ES-I3 (cell line): ENCODE measurements around the gene ARHGEF7.
"Not testable (repeated sequence)": the region's sequence is repeated elsewhere in the genome, so short reads cannot be mapped to it uniquely, and the experiment has no call there.

Experiments used
- H3K36me3 ChIP-seq: 2 replicates; pipeline ENCODE4 v1.6.1; 2013; ENCODE audit warnings: mild to moderate bottlenecking, low read length, control low read depth, moderate library complexity; ENCODE audit not compliant: insufficient read depth
- H3K4me1 ChIP-seq: 2 replicates; pipeline ENCODE4 v1.6.1; 2013; ENCODE audit warnings: mild to moderate bottlenecking, control low read depth, low read length; ENCODE audit not compliant: insufficient read depth
- H3K9ac ChIP-seq: 2 replicates; pipeline ENCODE4 v1.6.1; 2013; ENCODE audit warnings: low read depth, mild to moderate bottlenecking, low read length, moderate library complexity
- H3K9me3 ChIP-seq: 2 replicates; pipeline ENCODE4 v1.6.1; 2013; ENCODE audit warnings: mild to moderate bottlenecking, low read length, moderate library complexity; ENCODE audit not compliant: control insufficient read depth, insufficient read depth

ARHGEF7 gene

DNA sequence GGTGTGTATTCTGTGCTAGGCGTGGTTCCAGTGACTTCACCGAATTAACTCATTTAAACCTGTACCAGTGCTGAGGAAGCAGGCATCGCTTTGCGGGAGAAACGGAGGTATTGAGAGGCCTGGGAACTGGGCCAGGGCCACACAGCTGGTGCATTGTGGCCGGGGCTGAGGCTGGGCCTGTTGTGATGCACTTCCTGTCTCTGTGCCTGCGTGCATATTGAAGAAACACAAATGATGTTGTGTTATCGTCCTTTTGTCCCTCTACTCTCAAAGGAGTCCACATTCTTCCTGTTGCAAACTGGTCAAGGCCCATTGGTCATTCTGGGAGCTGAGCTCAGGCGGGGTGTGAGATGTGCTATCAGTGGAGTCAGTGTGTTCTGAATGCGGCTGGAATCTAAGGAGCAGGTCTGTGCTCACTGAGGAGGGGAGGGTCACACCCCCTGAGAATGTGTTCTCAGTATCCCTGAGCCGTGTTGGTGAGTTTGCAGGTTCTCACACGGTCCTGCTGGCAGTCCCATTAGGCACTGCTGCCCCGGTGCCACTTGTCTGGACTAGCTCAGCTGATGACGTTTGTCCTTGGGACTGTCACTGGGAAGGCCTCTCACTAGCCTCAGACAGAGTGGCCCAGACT is 62.1 kb downstream of the ARHGEF7 start:
- Histone ChIP-seq H3K4me1 (peaks cover 4% of the 10 kb centered on the region; the same call in 1 of the 2 replicates), H3K36me3 (no peaks in the 10 kb centered on the region), H3K9ac (no peak overlapping the region), H3K9me3 (no peaks in the 10 kb centered on the region)

DNA sequence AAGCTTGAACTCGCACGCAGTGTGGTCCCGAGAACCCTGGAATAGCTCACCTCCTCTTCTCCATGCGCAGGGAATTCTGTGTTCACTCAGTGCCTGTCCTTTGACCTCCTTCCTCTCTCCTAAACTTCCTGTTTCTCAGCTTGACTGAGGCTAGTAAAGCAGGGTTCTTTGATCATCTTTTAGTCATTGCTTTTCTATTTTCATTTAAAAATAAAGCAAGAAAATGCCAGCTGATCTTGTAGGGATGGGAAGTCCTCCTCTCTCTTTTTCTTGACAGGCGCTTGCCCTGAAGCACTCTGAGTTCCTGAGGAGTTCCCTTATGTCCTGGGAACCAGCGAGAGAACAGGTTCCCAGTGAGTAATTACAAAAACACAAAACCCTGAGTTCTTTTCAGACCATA is 62.8 kb downstream of the ARHGEF7 start:
- H3K36me3 ChIP-seq, result no peaks in the 10 kb centered on the region
- no peaks in the 10 kb centered on the region for H3K9me3 ChIP-seq
- peaks cover 4% of the 10 kb centered on the region; the same call in 1 of the 2 replicates for H3K4me1 ChIP-seq
- no peak overlapping the region for H3K9ac ChIP-seq

GRCh38 chr13:111178402-111178801 is 63.3 kb downstream of the ARHGEF7 start:
- Histone ChIP-seq H3K4me1 (peaks cover 4% of the 10 kb centered on the region; the same call in 1 of the 2 replicates), H3K9me3 (no peaks in the 10 kb centered on the region), H3K9ac (no peak overlapping the region), H3K36me3 (no peaks in the 10 kb centered on the region)

GRCh38 chr13:111179908-111180760 is 65.0 kb downstream of the ARHGEF7 start:
- no peak overlapping the region for H3K9ac ChIP-seq
- H3K9me3 ChIP-seq, result no peaks in the 10 kb centered on the region
- H3K36me3 ChIP-seq, result no peaks in the 10 kb centered on the region
- peaks cover 7% of the 10 kb centered on the region; the same call in 1 of the 2 replicates for H3K4me1 ChIP-seq

DNA sequence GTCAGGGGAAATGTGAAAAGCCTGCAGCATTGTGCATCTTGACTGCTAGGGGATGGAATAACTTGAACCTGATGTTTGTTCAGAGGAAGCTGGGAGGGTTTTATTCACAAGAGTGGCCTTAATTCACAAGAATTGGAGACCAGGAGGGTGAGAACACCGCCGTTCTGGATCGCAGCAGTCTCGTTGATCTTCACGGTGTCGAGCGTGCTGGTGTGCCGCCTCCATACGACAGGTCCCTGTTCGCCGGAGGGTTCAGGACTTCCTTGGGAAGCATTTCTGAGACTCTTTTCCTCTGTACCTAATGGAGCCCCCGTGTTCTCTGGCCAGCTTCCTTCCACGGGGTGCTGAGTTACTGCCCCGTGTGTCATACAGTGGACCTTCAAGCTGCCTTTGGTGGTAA is 66.9 kb downstream of the ARHGEF7 start:
- no peaks in the 10 kb centered on the region for H3K9me3 ChIP-seq
- no peaks in the 10 kb centered on the region for H3K36me3 ChIP-seq
- no peak overlapping the region for H3K9ac ChIP-seq
- peaks cover 7% of the 10 kb centered on the region; the same call in 1 of the 2 replicates for H3K4me1 ChIP-seq

DNA sequence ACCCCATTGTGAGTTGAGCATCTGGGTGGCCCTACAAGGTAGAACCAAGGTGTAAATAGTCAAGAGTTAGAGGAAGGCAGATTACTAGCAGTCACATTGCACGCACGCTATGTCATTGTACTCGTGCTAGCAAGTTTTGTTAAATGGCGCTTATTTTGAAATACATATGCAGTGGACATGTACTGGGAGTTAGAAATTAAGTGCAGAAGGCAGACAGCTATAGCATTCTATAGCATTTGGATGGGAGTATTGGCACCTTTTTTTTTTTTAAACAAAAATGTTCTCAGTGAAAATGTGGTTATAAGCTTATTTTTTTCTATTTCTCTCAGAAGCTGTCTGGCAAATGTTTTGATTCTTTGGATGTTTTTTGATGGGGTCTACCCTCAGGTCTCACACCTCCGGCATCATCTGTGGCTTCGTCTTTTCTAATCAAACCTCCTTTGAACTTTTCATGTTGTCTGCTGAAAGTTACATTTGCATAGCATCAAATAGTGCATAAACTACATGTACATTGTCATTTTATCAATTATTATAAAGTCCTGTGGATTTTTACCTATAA is 68.1 kb downstream of the ARHGEF7 start:
- Histone ChIP-seq H3K9me3 (no peaks in the 10 kb centered on the region), H3K4me1 (peaks cover 10% of the 10 kb centered on the region), H3K9ac (no peak overlapping the region), H3K36me3 (no peaks in the 10 kb centered on the region)

DNA sequence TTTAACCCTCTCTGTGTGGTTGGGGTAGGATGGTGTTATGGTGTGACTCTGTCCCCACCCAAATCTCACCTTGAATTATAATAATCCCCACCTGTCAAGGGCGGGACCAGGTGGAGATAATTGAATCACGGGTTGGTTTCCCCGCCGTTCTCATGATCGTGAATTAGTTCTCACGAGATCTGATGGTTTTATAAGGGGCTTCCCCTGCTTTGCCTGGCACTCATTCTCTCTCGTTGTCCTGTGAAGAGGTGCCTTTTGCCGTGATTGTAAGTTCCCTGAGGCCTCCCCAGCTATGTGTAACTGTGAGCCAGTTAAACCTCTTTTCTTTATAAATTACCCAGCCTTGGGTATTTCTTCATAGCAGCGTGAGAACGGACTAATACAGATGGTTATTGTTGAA is 68.8 kb downstream of the ARHGEF7 start:
- Histone ChIP-seq H3K36me3 (no peaks in the 10 kb centered on the region), H3K4me1 (peaks cover 10% of the 10 kb centered on the region), H3K9me3 (no peaks in the 10 kb centered on the region; the same call in 1 of the 2 replicates), H3K9ac (no peak overlapping the region)

DNA sequence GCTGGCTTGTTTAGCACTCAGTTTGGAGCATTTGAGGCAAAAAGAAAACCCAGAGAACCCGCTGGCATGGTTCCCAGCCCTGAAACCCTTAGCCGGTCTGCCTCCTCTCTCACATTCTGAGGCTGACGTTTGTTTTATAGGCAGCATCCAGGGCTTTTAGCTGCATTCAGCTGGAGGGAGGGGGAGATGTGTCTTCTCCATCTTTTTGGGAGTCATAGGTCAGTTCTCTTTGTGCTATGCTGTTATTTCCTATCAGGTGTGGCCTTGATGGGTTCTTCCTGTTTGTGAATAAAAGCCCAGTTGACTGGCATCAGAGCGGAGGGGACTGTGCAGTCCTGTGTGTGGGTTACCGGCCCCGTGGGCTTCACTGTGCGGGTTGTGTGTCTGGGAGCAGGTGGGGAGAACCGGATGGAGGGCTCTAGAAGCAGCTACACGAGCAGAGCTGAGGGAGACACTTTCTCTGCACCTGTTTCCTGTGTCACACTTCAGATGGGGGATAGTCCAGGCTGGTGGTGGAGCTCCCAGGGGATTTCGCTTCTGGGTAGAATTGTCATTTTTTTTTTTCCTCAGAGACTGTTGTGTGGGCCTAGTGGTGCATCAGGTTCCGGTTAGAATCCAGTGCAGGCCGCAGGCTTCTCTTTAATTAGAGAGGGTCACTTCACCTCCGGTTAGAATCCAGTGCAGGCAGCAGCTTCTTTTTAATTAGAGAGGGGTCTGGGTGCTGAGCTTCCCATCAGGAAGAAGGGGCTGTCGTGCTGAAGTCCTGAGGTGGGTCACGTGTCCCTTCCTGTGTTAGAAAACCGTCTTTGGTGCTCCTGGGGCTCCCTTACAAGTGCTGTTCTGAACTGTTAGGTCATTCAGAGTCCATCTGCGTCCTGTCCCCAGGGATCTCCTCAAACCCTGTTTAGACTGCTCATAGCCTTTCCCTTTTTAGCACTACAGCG is 69.6 kb downstream of the ARHGEF7 start:
- Histone ChIP-seq H3K9me3 (no peaks in the 10 kb centered on the region; the same call in 1 of the 2 replicates), H3K4me1 (peaks cover 10% of the 10 kb centered on the region), H3K9ac (no peak overlapping the region), H3K36me3 (no peaks in the 10 kb centered on the region)

GRCh38 chr13:111186305-111186935 is 71.3 kb downstream of the ARHGEF7 start:
- H3K9ac ChIP-seq, result no peak overlapping the region
- H3K9me3 ChIP-seq, result no peaks in the 10 kb centered on the region; the same call in 1 of the 2 replicates
- H3K36me3 ChIP-seq, result no peaks in the 10 kb centered on the region
- peaks cover 10% of the 10 kb centered on the region for H3K4me1 ChIP-seq

- Histone ChIP-seq H3K4me1 (peaks cover 10% of the 10 kb centered on the region), H3K9me3 (no peaks in the 10 kb centered on the region; the same call in 1 of the 2 replicates), H3K36me3 (no peaks in the 10 kb centered on the region), H3K9ac (no peak overlapping the region)
These were observed 72.9 kb downstream of the ARHGEF7 start for GRCh38 chr13:111187960-111188541.

GRCh38 chr13:111189064-111189505 is 74.0 kb downstream of the ARHGEF7 start:
- not testable (repeated sequence) for H3K36me3 ChIP-seq, H3K9me3 ChIP-seq, H3K9ac ChIP-seq
- H3K4me1 ChIP-seq, result peaks cover 10% of the 10 kb centered on the region

- not testable (repeated sequence) for H3K9ac ChIP-seq, H3K36me3 ChIP-seq, H3K4me1 ChIP-seq, H3K9me3 ChIP-seq
These were observed 74.4 kb downstream of the ARHGEF7 start for GRCh38 chr13:111189516-111189915.

DNA sequence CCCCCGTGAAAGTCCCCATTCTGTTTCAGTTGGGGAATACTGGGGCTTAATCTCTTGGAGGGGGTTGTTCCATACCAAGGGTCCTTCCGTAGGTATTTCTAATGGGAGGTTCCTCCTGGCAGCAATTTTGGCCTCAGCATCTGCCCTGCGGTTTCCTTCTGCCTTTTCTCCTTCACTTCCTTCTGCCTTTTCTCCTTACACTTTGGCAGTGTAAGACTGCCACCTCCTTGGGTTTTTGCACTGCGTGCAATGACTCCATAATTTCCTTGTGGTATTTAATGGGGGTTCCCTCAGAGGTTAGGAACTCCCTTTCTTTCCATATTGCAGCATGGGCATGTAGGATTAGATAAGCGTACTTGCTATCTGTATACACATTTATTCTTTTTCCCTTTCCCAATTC is 78.1 kb downstream of the ARHGEF7 start:
- not testable (repeated sequence) for H3K9me3 ChIP-seq, H3K36me3 ChIP-seq

More for the DNA sequence above, 78.1 kb downstream of the ARHGEF7 start:
- not testable (repeated sequence) for H3K9ac ChIP-seq, H3K4me1 ChIP-seq
